HG03025 (cell line): Measurements from ENCODE around the gene ZNF532.
A peak's percentile ranks its signal among the peaks of the same experiment; 100 is the strongest.

Experiments used
- ATAC-seq: cut with Tn5 transposase; IDR thresholded peaks from one replicate; pipeline ENCODE4 v1.9.1; 2021; ENCODE audit warnings: mild to moderate bottlenecking, moderate library complexity; ENCODE audit not compliant: unreplicated experiment, low FRiP score

Gene ZNF532

DNA sequence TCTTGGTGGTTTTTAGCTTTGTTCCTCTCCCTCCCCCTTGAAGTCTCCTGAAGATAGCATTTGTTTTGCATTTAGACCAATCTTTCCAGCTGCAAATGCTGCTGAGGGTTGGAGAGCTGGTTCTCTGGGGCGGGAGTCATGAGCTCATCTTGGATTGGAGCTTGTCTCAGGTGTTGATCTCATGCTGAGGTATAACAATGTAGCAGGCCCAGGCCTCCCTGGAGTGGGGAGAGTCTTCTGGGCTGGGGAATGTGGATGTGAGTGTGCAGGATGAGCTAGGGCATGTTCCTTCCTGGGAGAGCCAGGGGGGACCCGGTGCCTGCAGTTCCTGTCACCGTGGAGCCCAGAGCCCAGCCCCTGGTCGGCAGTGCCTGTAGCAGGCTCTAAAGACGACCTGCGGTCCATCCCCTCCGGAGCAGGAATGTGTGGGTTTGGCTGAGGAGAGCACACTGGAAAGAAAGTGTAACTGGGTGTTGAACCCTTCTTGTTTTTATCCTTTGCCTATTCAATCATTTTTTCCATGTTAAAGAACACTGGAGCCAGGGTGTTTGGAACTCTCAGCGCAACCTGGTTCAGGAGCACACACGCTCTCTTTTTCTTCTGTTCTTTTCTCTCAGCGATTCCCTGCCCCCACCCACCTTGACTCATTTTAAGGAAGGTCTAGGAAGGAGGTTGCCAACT lies 2.7 kb downstream of the ZNF532 start:
- no peak for ATAC-seq

- no peak for ATAC-seq
Measured at GRCh38 chr18:58868440-58868839, 3.8 kb downstream of the ZNF532 start.

GRCh38 chr18:58870130-58870529 lies 5.5 kb downstream of the ZNF532 start:
- no peak for ATAC-seq

DNA sequence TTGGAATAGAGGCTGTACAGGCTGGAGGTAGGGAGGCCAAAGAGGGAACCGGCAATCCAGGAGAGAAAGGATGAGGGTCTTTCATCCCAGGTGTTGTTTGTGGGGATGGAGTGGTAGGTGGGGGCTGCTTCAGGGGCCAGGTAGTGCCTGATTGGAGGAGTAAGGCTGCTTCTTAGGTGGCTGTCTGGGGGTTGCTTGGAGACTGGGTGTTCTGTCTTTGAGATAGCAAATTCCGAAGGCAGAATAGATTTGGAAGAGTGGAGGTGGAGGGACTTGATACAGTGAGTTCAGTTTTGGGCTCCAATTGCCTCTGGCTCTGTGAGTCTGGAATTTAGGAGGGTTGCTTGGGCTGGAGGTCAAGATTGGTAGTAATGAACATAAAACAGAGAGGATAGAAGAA lies 5.9 kb downstream of the ZNF532 start:
- ATAC-seq: no peak

GRCh38 chr18:58871514-58872420 lies 7.1 kb downstream of the ZNF532 start:
- no peak for ATAC-seq

GRCh38 chr18:58878640-58879039 lies 14.0 kb downstream of the ZNF532 start:
- no peak for ATAC-seq

- ATAC-seq: no peak
Measured at GRCh38 chr18:58881477-58881876, 16.8 kb downstream of the ZNF532 start.

- ATAC-seq: no peak
Measured at GRCh38 chr18:58882044-58882443, 17.4 kb downstream of the ZNF532 start.

DNA sequence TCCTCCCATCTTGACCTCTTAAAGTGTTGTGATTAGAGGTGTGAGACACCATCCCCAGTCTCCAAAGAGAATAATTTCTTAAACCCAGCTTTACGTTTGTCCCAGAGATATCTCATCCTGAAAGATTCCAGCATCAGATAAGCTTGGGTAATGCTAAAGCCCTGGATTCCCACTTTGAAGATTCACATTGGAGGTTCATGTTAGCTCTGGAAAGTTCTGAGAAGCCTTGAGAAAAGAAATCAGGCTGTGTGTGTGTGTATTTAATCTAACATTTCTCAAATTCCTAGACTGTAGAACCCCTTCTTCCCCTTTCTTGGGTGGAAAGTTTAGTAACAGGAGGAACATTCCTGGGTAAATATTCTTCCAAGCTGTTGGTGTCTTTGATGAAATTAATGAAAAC lies 18.0 kb downstream of the ZNF532 start:
- no peak for ATAC-seq

DNA sequence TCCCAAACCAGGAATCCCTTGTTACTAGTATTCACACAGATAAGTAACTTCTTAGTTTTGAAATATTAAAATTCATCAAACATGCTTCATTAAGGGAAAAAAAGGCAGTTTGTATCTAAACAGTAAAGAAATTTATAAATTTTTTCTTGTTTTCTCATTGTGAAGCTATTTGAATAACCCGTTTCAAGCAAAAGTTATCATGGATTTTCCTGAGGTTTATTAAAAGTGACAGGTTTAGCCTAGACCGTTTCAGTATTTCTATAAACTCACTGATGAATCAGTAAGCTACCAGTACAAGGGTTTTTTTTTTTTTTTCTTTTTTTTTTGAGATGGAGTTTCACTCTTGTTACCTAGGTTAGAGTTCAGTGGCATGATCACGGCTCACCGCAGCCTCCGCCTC lies 20.0 kb downstream of the ZNF532 start:
- no peak for ATAC-seq

DNA sequence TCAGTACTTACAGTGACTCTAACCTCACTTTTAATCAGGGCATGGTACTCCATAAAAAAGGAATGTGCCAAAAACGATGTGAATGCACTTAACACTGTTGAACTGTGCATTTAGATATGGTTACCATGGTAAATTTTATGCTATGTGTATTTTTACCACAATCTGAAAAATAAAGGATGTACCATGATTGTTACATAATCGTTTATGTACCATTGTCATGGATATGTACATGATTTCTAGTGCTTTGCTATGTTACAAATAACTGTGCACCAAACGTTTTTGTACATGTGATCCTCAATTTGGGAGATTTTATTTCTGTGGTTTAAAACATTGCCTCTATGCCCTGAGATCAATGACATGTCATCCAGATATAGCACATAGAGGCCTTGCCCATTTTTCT lies 21.8 kb downstream of the ZNF532 start:
- no peak for ATAC-seq

GRCh38 chr18:58886864-58887612 lies 22.4 kb downstream of the ZNF532 start:
- no peak for ATAC-seq

- ATAC-seq: no peak
Measured at GRCh38 chr18:58887613-58887963, 22.9 kb downstream of the ZNF532 start.

GRCh38 chr18:58891776-58892175 lies 27.1 kb downstream of the ZNF532 start:
- ATAC-seq: no peak

DNA sequence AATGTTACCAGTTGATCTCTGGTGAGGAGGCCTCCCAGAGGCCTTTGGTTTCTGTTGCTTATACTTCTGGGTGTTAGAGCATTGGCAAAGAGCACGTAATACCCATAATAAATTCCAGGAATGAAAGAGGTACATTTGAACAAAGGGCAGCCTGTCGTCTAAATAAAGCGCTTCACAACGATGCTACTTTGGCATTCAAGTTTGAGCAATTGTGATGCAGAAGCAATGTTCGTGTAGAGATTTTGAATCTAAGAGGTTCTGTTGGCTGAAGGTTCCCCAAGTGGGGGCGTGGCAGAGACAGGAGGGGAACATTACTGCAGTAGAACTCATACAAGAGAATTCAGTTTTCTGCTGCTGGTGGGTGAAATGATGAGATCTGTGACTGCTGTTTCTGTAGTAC lies 27.8 kb downstream of the ZNF532 start:
- ATAC-seq: no peak

DNA sequence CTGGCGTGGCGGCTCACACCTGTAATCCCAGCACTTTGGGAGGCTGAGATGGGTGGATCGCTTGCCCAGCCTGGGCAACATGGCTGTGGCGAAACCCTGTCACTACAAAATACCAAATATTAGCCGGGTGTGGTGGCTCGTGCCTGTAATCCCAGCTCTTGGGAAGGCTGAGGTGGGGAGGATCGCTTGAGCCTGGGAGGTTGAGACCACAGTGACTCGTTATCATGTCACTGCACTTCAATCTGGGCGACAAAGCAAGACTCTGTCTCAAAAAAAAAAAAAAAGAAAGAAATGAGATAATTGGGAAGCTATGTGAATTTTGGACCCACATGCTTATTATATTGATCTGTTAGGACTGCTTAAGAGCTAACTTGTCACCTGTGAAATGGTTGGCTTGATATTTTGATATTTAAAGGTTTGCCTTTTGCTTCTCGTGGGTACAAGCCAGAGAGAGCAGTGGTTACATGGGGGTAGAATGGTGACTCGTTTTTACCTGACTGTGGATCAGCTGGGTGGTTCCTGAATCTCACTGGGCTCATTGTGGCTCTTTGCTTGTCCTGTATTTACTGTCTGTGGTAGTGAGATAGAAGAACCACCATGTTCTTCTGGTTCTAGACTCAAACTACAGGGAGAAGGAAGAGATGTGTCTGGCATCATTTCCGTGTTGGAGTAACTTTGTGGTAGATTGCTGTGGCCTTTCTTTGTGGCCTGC lies 28.9 kb downstream of the ZNF532 start:
- ATAC-seq: no peak

DNA sequence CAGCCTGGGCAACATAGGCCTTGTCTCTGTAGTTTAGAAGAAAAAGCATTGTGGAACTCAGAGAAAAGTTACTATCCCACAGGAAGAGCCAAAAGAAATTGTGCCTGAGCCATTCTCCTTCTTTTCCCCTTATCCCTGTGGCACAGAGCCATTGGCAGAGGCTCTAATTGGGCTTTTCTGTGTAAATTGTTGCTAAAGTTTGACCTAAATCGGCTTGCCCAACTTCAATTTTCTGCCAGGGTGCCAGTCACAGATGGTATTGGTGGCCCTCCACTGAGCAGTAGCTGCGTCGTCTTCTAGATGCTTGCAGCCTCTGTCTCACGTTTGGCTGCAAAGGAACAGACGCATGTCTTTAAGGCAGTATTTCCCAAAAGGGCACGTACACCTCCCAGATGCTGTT lies 30.3 kb downstream of the ZNF532 start:
- no peak for ATAC-seq

DNA sequence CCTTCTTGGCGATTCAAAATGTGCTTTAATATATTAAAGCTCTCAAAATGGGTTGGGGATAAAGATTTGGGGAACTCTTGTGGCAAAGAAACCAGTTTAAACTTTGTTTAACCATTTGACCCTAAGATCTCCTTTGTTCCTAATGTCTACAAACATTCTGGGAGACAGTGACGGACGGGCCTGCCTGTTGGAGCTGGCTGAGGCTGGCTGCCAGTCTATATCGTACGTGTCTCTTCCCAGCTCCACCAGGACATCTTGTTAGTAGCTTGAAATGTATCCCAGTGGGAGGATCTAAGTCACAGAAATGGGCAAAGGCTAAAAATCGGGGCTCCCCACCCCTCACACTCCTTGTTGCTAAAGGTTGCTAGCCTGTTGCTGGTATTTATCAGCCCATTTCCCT lies 30.7 kb downstream of the ZNF532 start:
- ATAC-seq: no peak

DNA sequence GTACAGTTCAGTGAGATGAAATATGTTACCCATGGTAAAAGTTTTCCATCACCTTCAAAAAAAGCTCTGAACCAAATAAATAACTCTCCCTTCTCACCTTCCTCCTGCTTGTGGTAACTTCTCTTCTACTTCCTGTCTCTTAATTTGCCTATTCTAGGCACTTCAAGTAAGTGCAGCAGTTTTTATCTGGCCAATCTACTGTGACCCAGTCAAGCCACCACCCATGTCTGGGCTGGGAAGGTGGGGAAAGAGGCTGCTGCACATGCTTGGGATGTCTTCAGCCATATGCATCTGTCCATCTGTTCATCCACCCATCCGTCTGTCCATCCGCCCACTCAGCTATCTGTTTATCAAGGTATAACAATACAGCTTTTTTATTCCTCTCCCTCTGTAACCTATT lies 31.6 kb downstream of the ZNF532 start:
- ATAC-seq: peak; percentile 64

GRCh38 chr18:58896734-58897508 lies 32.2 kb downstream of the ZNF532 start:
- ATAC-seq: no peak
